Retinal pigment epithelial cell (primary cell): ENCODE data around the gene FOCAD.

Source experiments
- DNase-seq: peaks from one replicate; pipeline ENCODE4 v3.0.0-alpha.2; 2010; ENCODE audit warnings: low read depth
- H3K4me3 ChIP-seq: 2 replicates; pipeline ENCODE4 v1.5.1; 2011; ENCODE audit warnings: mild to moderate bottlenecking, low read length, control low read depth, moderate library complexity
- CTCF ChIP-seq: conservative IDR thresholded peaks from 2 replicates; pipeline ENCODE4 v1.5.1; 2011; ENCODE audit warnings: low read depth, low read length, control low read depth, inconsistent platforms

FOCAD gene

GRCh38 chr9:20870115-20870514, 186.1 kb downstream of the FOCAD start:
- TF ChIP-seq CTCF: no peak
- no peak for DNase-seq

DNA sequence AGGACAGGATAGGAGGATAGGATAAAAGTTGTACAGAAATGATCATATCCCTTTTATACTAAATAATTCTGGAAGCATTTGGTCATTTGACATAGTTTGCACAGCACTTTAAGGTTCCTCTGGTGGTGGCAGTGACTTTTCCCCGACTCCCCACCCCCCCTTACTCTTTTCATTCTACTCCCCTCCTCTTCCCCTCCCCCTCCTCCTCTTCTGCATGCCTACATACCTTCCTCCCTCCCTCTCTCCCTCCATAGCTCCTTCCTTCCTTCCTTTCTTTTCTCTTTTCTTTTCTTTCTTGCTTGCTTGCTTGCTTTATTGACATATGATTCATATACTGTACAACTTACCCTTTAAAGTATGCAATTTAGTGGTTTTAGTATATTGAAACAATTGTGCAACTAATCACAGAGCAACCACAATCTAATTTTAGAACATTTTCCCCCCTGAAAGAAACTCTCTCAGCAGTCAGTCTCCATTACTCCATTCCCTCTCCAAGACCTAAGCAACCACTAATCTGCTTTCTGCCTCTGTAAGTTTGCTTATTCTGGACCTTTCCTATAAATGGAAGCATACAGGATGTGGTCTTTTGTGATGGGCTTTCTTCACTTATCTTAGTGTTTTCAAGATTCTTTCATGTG, 188.4 kb downstream of the FOCAD start:
- no peak for TF ChIP-seq CTCF
- peak; percentile 73 for DNase-seq
- no peak overlapping the region for H3K4me3 ChIP-seq

More at GRCh38 chr9:20870115-20870514, 186.1 kb downstream of the FOCAD start:
- H3K4me3 ChIP-seq: no peak overlapping the region

- no peak for TF ChIP-seq CTCF
- no peak overlapping the region for H3K4me3 ChIP-seq
- DNase-seq: no peak
These were observed 189.3 kb downstream of the FOCAD start for GRCh38 chr9:20873240-20873865.

- DNase-seq: no peak
- no peak overlapping the region for H3K4me3 ChIP-seq
- no peak for TF ChIP-seq CTCF
These were observed 196.2 kb downstream of the FOCAD start for GRCh38 chr9:20880271-20880670.

GRCh38 chr9:20880675-20881074, 196.6 kb downstream of the FOCAD start:
- no peak overlapping the region for H3K4me3 ChIP-seq
- no peak for TF ChIP-seq CTCF
- no peak for DNase-seq

GRCh38 chr9:20884985-20885593, 201.0 kb downstream of the FOCAD start:
- peak; percentile 66 for TF ChIP-seq CTCF
- no peak overlapping the region for H3K4me3 ChIP-seq
- DNase-seq: no peak
